HG03469 (cell line): ENCODE measurements around the gene AOC2.
A peak's percentile ranks its signal among the peaks of the same experiment; 100 is the strongest.
"Not testable (repeated sequence)": the region's sequence is repeated elsewhere in the genome, so short reads cannot be mapped to it uniquely, and the experiment has no call there.

ENCODE experiments used
- ATAC-seq: cut with Tn5 transposase; IDR thresholded peaks from one replicate; pipeline ENCODE4 v1.9.1; 2021; ENCODE audit warnings: mild to moderate bottlenecking, moderate library complexity, moderate number of reproducible peaks; ENCODE audit not compliant: unreplicated experiment

Gene AOC2

GRCh38 chr17:42832213-42832933, 12.0 kb upstream of the AOC2 start:
- ATAC-seq = no peak

GRCh38 chr17:42832934-42833766, 11.2 kb upstream of the AOC2 start, which contains the start of gene PSME3:
TSS of gene PSME3 (plus strand) at chr17:42833397. CDS start at chr17:42833632, 235 bp downstream.
- ATAC-seq = peak; percentile 74

- peak; percentile 8 for ATAC-seq
Observed at GRCh38 chr17:42833767-42834422, 10.5 kb upstream of the AOC2 start.

GRCh38 chr17:42835732-42836131, 8.6 kb upstream of the AOC2 start:
- ATAC-seq = no peak

GRCh38 chr17:42841975-42842685, 2.2 kb upstream of the AOC2 start:
- ATAC-seq = no peak

- no peak for ATAC-seq
Observed at GRCh38 chr17:42843358-42843934, 934 bp upstream of the AOC2 start.

GRCh38 chr17:42844761-42845555, 578 bp downstream of the AOC2 start:
- ATAC-seq = no peak

GRCh38 chr17:42845556-42845917, 1.2 kb downstream of the AOC2 start:
- no peak for ATAC-seq

GRCh38 chr17:42845918-42846593, 1.7 kb downstream of the AOC2 start:
- no peak for ATAC-seq

- no peak for ATAC-seq
Observed at GRCh38 chr17:42846594-42847280, 2.4 kb downstream of the AOC2 start.

- ATAC-seq = no peak
Observed at GRCh38 chr17:42848093-42848492, 3.7 kb downstream of the AOC2 start.

- ATAC-seq = no peak
Observed at GRCh38 chr17:42849031-42849430, 4.7 kb downstream of the AOC2 start.

- no peak for ATAC-seq
Observed at GRCh38 chr17:42849451-42850181, 5.2 kb downstream of the AOC2 start.

GRCh38 chr17:42850954-42851353, 6.6 kb downstream of the AOC2 start, which contains the start of gene AOC3:
TSS of gene AOC3 (plus strand) at chr17:42851199. CDS start at chr17:42851344, 145 bp downstream.
- ATAC-seq = no peak

- not testable (repeated sequence) for ATAC-seq
Observed at GRCh38 chr17:42851371-42852240, 7.2 kb downstream of the AOC2 start.

- ATAC-seq = no peak
Observed at GRCh38 chr17:42852351-42852750, 8.0 kb downstream of the AOC2 start.

- ATAC-seq = no peak
Observed at GRCh38 chr17:42853004-42853403, 8.6 kb downstream of the AOC2 start.
